ENCODE results near the gene GDI2.

- TF ChIP-seq GATA2 (IDR thresholded peaks at IDR 0.05; ENCODE audit: low read depth, low read length) (no peak), GATA3 (IDR thresholded peaks at IDR 0.05; ENCODE audit: low read depth, low read length) (no peak)
Observed at GRCh38 chr10:5738427-5738826, 74.8 kb downstream of the GDI2 start.
